HepG2 (cell line): ENCODE measurements around the gene TPD52L2. TPM values are rescaled to one million over a fixed set of nuclear protein-coding genes. Genes with fewer than 3 reads are reported as not detected.

ENCODE experiments used
- ATAC-seq: fragments of 200-7000 bp; cut with Tn5 transposase; 3 replicates; pipeline ENCODE4 v1.9.1; 2020; ENCODE audit warnings: mild to moderate bottlenecking, moderate library complexity
- BruUV-seq: library from RNA; stranded (reverse); fragments of 400-500 nt; replicated peaks from 2 replicates; lab custom pipeline; 2021; lab: Mats Ljungman, UMichigan
- CTCF ChIA-PET: fragments of 300-600 bp; formaldehyde crosslinking; extraction: SDS; loops from one replicate; lab custom pipeline; 2021; ENCODE audit warnings: low total read pairs, inconsistent platforms, low intra/inter-chr PET ratio; lab: Yijun Ruan, JAX
- POLR2A ChIA-PET: fragments of 350-600 bp; sonication (Branson Sonifier 250); formaldehyde crosslinking; loops from one replicate; lab custom pipeline; 2020; ENCODE audit warnings: antibody characterized with exemption, inconsistent platforms; lab: Yijun Ruan, JAX
- DNase-seq: peaks from one replicate; pipeline ENCODE4 v3.0.0-alpha.2; 2015; ENCODE audit warnings: low spot score
- FAIRE-seq: peaks from 3 replicates; lab custom pipeline; 2011; peaks lifted over from hg19 to GRCh38; lab: Jason Lieb, UNC
- H2AFZ ChIP-seq: one replicate; pipeline ENCODE4 v1.6.1; 2011; ENCODE audit warnings: low read length, inconsistent platforms
- H3K27ac ChIP-seq: fragments of 300-600 bp; 3 replicates; pipeline ENCODE4 v1.8.0; 2011; ENCODE audit warnings: mixed run types, mild to moderate bottlenecking, mixed read lengths, low read length, inconsistent platforms; ENCODE audit not compliant: insufficient read depth; ENCODE audit errors: extremely low read length
- H3K27me3 ChIP-seq, 2 experiments: fragments of 200-600 bp in 1 of 2; 2 replicates in 1 of 2; 3 replicates in 1 of 2; pipeline versions ENCODE4 v1.6.0 to v1.8.0; 2011; ENCODE audit warnings: low read length in 2 of 2, mild to moderate bottlenecking in 2 of 2, moderate library complexity in 2 of 2, inconsistent platforms in 1 of 2; ENCODE audit not compliant: insufficient read depth in 2 of 2, control insufficient read depth in 1 of 2
- H3K36me3 ChIP-seq, 2 experiments: fragments of 200-600 bp in 1 of 2; replicated peaks in 1 of 2; 2 replicates in 1 of 2; 3 replicates in 1 of 2; pipeline versions ENCODE4 v1.5.1 to v1.8.0; 2011; ENCODE audit warnings: low read length in 2 of 2, inconsistent platforms in 1 of 2; ENCODE audit not compliant: insufficient read depth in 2 of 2, control insufficient read depth in 1 of 2
- H3K4me1 ChIP-seq: 2 replicates; pipeline ENCODE4 v1.5.1; 2012; ENCODE audit warnings: low read length, inconsistent platforms; ENCODE audit not compliant: insufficient read depth
- H3K4me2 ChIP-seq: 2 replicates; pipeline ENCODE4 v1.6.0; 2011; ENCODE audit warnings: low read depth, low read length, inconsistent platforms
- H3K4me3 ChIP-seq, 3 experiments: fragments of 200-600 bp in 1 of 3; sonication (generic), shearing (Covaris generic) in 1 of 3; replicated peaks in 1 of 3; 2 replicates each; pipeline ENCODE4 v1.5.1; 2011 to 2016; ENCODE audit warnings: low read length in 3 of 3, inconsistent platforms in 2 of 3, low read depth in 2 of 3, mild to moderate bottlenecking in 2 of 3, control low read depth in 1 of 3, mixed read lengths in 1 of 3; ENCODE audit not compliant: insufficient read depth in 1 of 3
- H3K79me2 ChIP-seq: one replicate; pipeline ENCODE4 v1.6.1; 2011; ENCODE audit warnings: low read length, inconsistent platforms; ENCODE audit not compliant: insufficient read depth
- H3K9ac ChIP-seq: 2 replicates; pipeline ENCODE4 v1.6.0; 2011; ENCODE audit warnings: mild to moderate bottlenecking, low read depth, low read length, inconsistent platforms; ENCODE audit not compliant: insufficient read depth
- H3K9me3 ChIP-seq: 2 replicates; pipeline ENCODE4 v1.5.1; 2012; ENCODE audit warnings: mild to moderate bottlenecking, low read length
- H4K20me1 ChIP-seq: 2 replicates; pipeline ENCODE4 v1.6.0; 2011; ENCODE audit warnings: inconsistent platforms, mild to moderate bottlenecking, low read length, moderate library complexity; ENCODE audit not compliant: insufficient read depth
- AGO2 ChIP-seq: fragments of 200-400 bp; formaldehyde crosslinking; optimal IDR thresholded peaks from 2 replicates; pipeline ENCODE3; 2017; ENCODE audit warnings: mild to moderate bottlenecking, low read depth, low read length, moderate library complexity
- ZNF34 ChIP-seq: sonication (generic); formaldehyde crosslinking; IDR thresholded peaks from 2 replicates; pipeline ENCODE4 v1.4.0; 2020; ENCODE audit warnings: mild to moderate bottlenecking, missing genetic modification reagents, borderline replicate concordance
- WGBS: methylation state at CpG from one replicate; pipeline ENCODE4 v1.1.6; 2017; ENCODE audit warnings: low lambda C conversion rate; 5-methylcytosine and 5-hydroxymethylcytosine counted together
- in situ Hi-C: cut with HindIII; loops from 2 replicates; pipeline ENCODE4 v1.10.0; 2017; ENCODE audit warnings: low pct_unique_long_range_greater_than_20kb; ENCODE audit not compliant: extremely low pct_ligation_motif_present
- intact Hi-C: fragments of 100-400 bp; cut with micrococcal nuclease; formaldehyde crosslinking; loops from one replicate; pipeline ENCODE4 v1.10.0; 2022; ENCODE audit not compliant: unreplicated experiment
- polyA plus RNA-seq, 8 experiments: library from polyadenylated mRNA; depleted of rRNA in 3 of 8; stranded (reverse) in 7 of 8; unstranded in 1 of 8; fragments of >200 nt; fragmentation: Illumina TruSeq in 4 of 8; extraction: Trizol in 4 of 8; gene quantifications; 2 replicates each; pipeline versions ENCODE4 v1.2.1 to v1.2.3, GENCODE V29; 2011 to 2016; ENCODE audit warnings: low read depth in 4 of 8, missing spikeins in 1 of 8, mixed read lengths in 1 of 8; ENCODE audit not compliant: insufficient read depth in 1 of 8
- total RNA-seq, 5 experiments: library from RNA; depleted of rRNA; stranded (reverse); fragments of >200 nt; fragmentation: Illumina TruSeq; extraction: Trizol; gene quantifications; 2 replicates each; pipeline ENCODE4 v1.2.3, GENCODE V29; 2016; ENCODE audit warnings: low read depth in 1 of 5
- TF ChIP-seq, protein P1 (sequence below): sonication (generic); formaldehyde crosslinking; IDR thresholded peaks from 2 replicates; pipeline ENCODE4 v1.8.0; 2022; ENCODE audit warnings: missing genetic modification reagents, mild to moderate bottlenecking, moderate library complexity, borderline replicate concordance
- TF ChIP-seq, protein P2 (sequence below): sonication (generic); formaldehyde crosslinking; conservative IDR thresholded peaks from 2 replicates; pipeline ENCODE4 v1.8.1; 2023; ENCODE audit warnings: missing genetic modification reagents

The TPD52L2 gene
- total and polyA plus RNA-seq, 2 of the 13 experiments (the other 11 are each of a cell fraction or from before 2014, with no cell fraction given), result 156 to 184 TPM

DNA sequence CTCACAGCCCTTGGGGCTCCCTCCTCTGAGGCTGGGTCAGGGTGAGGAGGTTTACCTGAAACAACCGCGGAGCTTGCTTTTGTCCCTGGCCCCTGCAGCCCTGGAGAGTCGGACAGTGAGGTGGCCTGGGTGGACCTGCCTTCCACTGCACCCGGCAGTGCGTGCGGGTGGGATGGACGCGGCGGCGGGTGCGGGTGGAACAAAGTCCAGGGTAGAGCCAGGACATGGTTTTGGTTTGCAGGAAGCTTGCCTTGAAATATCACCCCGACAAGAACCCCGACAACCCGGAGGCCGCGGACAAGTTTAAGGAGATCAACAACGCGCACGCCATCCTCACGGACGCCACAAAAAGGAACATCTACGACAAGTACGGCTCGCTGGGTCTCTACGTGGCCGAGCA, 64.0 kb downstream of the TPD52L2 start:
- intact Hi-C loops, result no loop called here

More for the DNA sequence above, 64.0 kb downstream of the TPD52L2 start:
- no peak for FAIRE-seq
- H4K20me1 ChIP-seq, result peaks cover 3% of the 10 kb centered on the region; the same call in 1 of the 2 replicates
- no peak overlapping the region for H3K4me2 ChIP-seq
- peaks cover 54 to 70% of the 10 kb centered on the region in 2 experiments for H3K36me3 ChIP-seq
- 97% methylated on average over 26 of the region's 26 CpGs for WGBS
- H3K27me3 ChIP-seq, result no peaks in the 10 kb centered on the region
- TF ChIP-seq ZNF34 (CRISPR knock-in tag) (no peak), AGO2 (peak; percentile 77)
- TF ChIP-seq, protein P1, sequence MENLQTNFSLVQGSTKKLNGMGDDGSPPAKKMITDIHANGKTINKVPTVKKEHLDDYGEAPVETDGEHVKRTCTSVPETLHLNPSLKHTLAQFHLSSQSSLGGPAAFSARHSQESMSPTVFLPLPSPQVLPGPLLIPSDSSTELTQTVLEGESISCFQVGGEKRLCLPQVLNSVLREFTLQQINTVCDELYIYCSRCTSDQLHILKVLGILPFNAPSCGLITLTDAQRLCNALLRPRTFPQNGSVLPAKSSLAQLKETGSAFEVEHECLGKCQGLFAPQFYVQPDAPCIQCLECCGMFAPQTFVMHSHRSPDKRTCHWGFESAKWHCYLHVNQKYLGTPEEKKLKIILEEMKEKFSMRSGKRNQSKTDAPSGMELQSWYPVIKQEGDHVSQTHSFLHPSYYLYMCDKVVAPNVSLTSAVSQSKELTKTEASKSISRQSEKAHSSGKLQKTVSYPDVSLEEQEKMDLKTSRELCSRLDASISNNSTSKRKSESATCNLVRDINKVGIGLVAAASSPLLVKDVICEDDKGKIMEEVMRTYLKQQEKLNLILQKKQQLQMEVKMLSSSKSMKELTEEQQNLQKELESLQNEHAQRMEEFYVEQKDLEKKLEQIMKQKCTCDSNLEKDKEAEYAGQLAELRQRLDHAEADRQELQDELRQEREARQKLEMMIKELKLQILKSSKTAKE (CRISPR knock-in tag), result no peak
- TF ChIP-seq, protein P2, sequence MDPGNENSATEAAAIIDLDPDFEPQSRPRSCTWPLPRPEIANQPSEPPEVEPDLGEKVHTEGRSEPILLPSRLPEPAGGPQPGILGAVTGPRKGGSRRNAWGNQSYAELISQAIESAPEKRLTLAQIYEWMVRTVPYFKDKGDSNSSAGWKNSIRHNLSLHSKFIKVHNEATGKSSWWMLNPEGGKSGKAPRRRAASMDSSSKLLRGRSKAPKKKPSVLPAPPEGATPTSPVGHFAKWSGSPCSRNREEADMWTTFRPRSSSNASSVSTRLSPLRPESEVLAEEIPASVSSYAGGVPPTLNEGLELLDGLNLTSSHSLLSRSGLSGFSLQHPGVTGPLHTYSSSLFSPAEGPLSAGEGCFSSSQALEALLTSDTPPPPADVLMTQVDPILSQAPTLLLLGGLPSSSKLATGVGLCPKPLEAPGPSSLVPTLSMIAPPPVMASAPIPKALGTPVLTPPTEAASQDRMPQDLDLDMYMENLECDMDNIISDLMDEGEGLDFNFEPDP (CRISPR knock-in tag), result 0 out of 2 replicates have a peak, but pooled peaks have one; percentile 31
- no peaks in the 10 kb centered on the region for H3K4me1 ChIP-seq
- in situ Hi-C loops, result no loop called here
- no peaks in the 10 kb centered on the region for H3K9me3 ChIP-seq
- no peak overlapping the region for H3K27ac ChIP-seq
- H2AFZ ChIP-seq, result no peak overlapping the region
- peaks cover 11% of the 10 kb centered on the region for H3K79me2 ChIP-seq
- H3K4me3 ChIP-seq, result no peak overlapping the region
- ATAC-seq, result no peak
- ChIA-PET CTCF (no interaction called here), POLR2A (no interaction called here)
- no TSS peak for BruUV-seq
- H3K9ac ChIP-seq, result no peak overlapping the region
- DNase-seq, result no peak
